Activated T-helper 1 cell treated with anti-CD3 and anti-CD28 coated beads, Interleukin-2, amount 50 U/mL, for 16 hours (primary cell): ENCODE measurements around the gene CDCP2.
"Not testable (repeated sequence)": the region's sequence is repeated elsewhere in the genome, so short reads cannot be mapped to it uniquely, and the experiment has no call there.

Experiments
- DNase-seq, 2 donors: peaks; one replicate each; pipeline ENCODE4 v3.0.0-alpha.2; 2020; ENCODE audit warnings: low read depth in 1 of 2, low spot score in 1 of 2

Gene CDCP2

GRCh38 chr1:54168206-54168965, 15.6 kb upstream of the CDCP2 start:
- no peak for DNase-seq

DNA sequence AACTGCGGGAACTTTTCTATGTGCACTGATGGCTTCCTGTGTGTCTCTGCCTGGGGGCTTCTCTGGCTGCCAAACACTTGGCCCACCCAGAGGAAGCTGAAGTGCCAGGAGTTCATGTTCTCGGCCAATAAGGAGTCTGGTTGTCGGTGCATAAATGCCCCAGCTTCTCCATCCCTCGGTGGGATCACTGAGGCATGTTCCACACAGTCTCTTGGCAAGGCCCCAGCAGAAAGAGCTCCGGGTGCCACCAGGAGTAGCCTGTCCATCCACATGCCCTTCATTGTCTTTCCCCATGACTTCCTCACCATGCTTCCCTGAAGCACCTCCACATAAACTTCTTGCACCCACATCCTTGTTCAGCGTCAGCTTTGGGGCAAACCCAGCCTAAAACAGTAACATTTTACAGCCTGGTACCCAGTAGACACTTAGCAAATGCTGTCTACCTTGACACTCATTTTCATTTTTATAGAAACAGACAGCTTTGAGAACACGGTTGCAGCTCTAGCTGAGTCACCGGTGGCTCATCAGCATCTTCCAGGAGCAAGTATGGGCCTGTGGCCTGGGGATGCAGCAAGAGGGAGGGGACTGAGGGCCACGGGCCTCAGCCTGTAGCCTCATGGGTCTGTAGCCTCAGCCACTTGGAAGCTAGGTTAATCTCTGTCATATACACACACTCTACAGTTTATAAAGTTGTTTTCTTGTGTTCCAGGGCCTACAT, 14.8 kb upstream of the CDCP2 start:
- DNase-seq: no peak

- DNase-seq: not testable (repeated sequence)
These were observed 13.6 kb upstream of the CDCP2 start for GRCh38 chr1:54166357-54166756.

- DNase-seq: no peak
These were observed 12.3 kb upstream of the CDCP2 start for GRCh38 chr1:54165146-54165545.

GRCh38 chr1:54163573-54163972, 10.8 kb upstream of the CDCP2 start:
- no peak for DNase-seq

DNA sequence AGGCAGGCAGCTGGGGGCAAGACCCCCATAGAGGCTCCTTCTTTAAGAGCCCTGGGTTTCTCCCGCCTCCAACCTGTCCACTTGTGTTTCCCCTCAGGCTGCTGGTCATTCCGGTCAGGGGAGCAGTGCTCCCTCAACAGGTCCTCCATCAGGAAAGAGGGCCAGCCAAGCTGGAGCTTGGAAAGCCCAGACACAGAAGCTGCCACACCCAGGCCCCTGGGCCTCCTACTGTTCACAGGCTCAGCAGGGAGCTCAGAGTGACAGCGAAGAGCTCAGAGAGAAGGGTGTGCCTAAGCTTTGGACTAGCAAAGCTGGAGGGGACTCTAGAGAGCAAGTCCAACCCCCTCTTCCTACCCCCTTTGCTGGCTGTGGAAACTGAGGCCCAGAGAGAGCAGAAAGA, 10.3 kb upstream of the CDCP2 start:
- DNase-seq: no peak

GRCh38 chr1:54161495-54162168, 8.8 kb upstream of the CDCP2 start:
- no peak for DNase-seq

- DNase-seq: no peak
These were observed 7.6 kb upstream of the CDCP2 start for GRCh38 chr1:54160351-54160750.

DNA sequence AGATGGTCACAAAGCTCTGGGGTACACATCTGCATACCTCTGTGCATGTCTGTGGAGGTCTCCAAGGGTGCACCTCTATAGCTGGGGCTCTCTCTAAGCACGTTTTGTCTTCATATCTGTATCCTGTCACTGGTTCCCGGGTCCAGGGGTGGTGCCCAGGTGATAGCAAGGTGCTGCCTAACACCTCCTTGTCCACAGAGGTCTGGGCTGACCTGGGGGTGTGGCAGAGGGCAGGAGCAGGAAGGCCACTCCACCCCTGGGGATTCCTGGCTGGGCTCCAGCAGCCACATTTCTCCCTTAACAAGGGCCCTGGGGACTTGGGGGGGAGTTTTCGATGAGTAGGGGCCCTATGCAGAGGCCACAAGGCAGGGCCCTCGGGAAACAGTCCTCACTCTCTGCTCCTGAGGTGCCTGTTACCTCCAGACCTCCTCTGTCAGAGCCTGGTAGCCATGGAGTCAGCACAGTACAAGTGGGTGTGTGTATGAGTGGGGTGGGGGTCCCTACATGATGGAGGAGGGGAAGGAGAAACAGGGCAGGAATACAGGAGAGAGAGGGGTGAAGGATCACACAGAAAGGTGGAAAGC, 7.0 kb upstream of the CDCP2 start:
- DNase-seq: no peak

- DNase-seq: no peak
These were observed 5.3 kb upstream of the CDCP2 start for GRCh38 chr1:54158071-54158470.

DNA sequence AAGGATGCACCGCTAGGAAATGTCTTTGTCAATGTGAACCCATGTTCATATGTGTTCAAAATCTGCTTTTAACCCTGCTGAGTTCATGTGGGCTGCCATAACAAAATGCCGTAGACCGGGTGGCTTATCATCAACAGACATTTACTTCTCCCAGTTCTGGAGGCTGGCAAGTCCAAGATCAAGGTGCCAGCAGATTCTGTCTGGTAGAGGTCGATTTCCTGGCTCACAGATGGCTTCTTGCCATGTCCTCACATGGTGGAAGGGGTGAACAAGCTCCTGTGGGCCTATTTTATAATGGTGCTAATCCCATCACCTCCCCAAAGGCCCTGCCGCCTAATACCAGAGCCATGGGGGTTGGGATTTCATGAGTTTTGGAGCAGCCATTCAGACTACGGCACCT, 4.6 kb upstream of the CDCP2 start:
- no peak for DNase-seq

DNA sequence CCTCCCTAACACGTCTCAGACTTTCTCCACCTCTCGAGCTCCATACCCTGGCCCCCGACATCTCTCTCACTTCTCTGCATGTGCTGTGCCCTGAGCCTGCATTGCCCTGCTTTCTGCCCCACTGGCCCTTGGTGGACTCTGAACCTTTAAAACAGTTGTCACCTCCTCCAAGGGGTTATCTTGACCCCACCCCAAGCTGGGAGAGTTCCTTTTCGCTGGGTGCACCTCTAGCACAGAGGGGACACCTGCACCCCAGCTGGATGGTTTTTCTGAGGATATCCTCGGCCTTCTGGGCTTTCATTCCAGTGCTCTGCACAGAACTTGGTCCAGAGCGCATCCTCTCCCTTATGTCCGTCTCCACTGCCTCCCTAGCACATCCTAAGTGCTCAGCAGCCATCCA, 4.2 kb upstream of the CDCP2 start:
- no peak for DNase-seq

DNA sequence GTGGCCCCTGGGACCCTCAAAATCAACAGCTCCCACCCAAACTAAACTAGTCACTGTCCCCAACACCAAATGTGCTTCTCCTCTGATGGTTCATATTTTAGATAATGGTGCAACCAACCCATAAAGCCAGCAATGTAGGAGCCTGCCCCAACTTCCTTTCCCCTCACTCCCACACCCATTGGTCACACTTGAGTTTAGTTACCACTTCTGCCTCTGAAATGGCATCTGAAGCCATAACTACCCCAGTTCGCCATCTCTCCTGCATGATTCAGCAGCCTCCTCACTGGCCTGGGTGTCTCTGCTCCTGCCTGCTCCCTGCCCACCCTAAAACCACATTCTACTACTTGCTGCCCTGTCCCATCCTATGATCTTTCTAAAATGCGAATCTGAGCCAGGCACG, 3.4 kb upstream of the CDCP2 start:
- no peak for DNase-seq

DNA sequence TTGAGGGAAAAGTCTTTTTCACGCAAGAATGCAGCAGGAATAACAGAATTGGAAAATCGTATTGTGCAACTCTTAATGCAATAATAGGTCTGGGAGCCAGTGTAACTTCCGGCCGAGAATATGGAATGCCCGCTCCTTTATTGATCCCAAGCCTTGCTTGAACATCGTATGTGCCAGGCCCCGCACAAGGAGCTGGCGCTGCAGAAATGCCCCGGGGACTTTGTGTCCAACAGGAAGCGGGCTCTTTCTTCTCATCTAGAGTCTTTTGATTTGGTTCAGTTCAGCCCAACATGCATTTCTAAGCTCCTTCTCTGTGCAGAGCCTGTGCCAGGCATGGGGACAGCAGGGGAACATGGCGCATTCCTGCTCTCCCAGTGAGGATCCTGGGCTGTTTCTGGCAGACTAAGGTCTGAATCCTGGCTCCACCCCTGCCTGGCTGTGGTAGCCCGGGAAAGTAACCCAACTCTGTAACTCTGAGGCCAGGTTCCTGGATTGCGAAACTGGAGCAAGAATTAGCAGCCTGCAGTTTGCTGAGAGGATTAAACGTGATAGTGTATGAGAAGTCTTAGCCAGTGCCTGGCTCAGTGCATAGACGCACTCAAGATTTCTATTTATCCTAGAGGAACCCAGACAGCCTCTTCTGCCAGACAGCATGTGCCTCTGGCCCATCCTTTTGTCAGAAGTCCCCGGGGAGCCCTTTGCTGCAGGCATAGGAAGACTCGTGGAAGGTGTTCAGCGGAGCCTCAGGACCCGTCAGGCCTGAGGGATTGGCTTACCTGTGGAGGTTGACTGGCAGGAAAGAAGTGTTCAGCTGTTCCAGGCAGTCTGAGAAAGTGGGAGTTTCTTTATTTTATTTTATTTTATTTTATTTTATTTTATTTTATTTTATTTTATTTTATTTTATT, 987 bp upstream of the CDCP2 start:
- DNase-seq: no peak

GRCh38 chr1:54151013-54151412, 1.8 kb downstream of the CDCP2 start:
- DNase-seq: no peak

DNA sequence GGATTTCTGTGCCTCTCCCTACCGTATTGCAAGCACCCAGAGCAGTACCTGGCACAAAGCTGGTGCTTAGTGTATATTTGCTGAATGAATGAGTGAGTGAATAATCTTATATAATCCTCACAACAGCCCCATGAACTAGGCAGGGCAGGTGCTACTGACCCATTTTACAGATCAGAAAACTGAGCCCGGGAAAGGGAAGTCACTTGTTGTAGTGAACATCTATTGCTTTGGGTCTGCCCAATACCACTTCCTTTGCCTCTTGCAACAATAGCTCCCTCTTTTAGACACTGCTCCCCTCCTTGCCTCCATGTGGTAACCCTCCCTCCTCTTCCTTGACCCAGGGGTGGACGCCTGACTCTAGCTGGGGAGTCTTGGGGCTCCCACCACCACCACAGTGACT, 3.1 kb downstream of the CDCP2 start:
- no peak for DNase-seq

DNA sequence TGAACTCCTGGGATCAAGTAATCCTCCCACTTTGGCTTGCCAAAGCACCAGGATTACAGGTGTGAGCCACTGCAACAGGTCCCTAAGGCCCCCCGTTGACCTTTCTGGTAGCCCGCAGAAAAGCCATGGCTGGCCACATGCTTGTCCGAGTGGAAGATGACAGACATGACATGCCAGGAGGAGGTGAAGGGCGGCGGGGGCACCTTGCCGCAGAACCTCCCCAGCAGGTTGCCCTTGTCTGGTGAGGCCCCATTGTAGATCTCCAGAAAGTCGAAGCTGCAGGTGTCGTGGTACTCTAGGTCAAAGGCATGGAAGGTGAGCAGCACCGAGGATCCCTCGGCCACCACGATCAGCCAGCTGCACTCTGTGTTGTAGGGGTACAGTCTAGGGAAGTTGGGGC, 8.4 kb downstream of the CDCP2 start:
- DNase-seq: no peak

DNA sequence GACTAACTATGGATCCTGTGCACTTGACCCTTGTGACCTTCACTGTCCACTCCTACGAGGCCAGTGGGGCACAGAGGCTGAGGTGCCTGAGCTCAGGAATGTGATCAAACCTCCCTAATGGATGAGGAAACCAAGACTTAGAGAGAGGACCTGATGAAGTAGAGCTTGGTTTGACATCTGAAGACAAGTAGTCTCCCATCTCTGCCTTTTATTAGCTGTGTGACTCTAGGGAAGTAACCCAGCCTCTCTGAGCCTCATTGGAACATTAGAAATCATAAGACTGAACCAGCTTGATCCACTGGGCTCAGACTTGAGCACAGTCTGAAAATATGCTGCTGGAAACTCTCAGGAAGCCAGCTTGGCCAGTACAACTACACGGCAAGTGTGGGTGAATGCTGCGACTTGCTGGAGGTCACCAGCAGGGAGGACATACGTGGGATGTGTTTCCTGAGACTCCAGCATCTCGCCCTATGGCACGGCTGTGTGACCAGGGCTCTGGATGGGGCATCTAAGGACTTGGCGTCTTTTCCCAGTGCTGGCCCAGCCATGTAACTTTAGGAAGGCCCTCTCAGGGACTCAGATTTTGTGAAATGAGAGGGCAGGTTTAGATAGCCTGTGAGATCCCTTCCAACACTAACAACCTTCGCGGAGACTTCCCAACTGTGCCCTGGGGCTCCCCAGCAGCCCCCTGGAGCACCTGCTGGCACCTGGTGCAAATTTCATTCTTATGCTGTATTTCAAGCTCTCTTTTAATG, 10.5 kb downstream of the CDCP2 start:
- no peak for DNase-seq

DNA sequence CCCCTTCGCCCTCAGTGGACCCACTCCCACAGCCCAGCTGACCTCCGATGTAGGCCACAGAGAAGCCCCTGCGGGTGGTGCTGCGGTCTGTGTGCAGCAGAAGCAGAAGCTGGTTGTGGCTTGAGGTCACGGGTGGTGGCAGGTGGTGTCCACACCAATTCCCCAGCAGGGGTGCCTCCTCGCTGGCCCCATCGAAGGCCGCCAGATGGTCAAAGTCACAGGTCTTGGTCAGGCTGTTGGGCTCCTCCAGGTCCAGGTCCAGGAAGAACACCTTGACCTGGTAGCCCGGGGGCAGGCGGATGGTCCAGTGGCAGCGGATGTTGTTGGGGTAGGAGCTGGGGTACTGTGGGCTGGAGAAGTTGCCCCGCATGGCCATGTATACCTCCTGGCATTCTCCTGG, 13.1 kb downstream of the CDCP2 start:
- DNase-seq: no peak

- no peak for DNase-seq
These were observed 13.8 kb downstream of the CDCP2 start for GRCh38 chr1:54138994-54139393.
